C4-2B (cell line): ENCODE results near the gene ARRDC3.

Source experiments
- H3K27ac ChIP-seq: fragments of 450-650 bp; 2 replicates; pipeline ENCODE4 v1.5.1; 2017
- ZFX ChIP-seq: fragments of 450-650 bp; IDR thresholded peaks from 2 replicates; pipeline ENCODE4 v1.6.1; 2017
- TF ChIP-seq, protein P1 (sequence below): fragments of 450-650 bp; conservative IDR thresholded peaks from 2 replicates; pipeline ENCODE4 v1.5.1; 2017; ENCODE audit warnings: mild to moderate bottlenecking

Gene ARRDC3

DNA sequence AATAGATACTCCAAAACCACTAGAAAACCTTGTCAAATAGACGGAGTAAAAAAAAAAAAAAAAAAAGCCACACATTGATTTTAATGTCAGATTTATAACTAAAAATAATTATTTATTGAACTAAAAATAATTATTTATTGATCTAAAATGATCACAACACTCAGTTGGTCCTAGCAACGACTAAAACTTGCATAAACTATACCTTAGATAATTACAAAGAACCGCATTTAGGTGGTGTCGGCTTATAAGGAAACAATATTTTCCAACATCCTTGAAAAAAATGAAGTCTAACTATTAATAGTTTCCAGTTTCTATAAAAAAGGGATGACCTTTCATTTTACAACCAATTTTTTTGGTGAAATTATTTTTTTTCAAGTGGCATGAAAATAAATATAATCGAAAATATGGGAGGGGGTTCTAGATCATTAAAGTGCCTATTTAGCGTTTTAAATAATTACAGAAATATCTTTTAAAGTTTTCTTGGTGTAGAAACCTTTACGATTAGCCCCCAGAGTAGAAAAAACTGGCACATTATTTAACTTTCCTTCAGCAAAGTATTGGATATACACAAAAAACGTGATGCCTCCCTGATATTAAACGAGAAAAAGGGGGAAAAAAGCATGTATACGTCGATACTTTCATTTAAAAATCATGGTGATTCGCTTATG lies 3.7 kb downstream of the ARRDC3 start:
- TF ChIP-seq, protein P1, sequence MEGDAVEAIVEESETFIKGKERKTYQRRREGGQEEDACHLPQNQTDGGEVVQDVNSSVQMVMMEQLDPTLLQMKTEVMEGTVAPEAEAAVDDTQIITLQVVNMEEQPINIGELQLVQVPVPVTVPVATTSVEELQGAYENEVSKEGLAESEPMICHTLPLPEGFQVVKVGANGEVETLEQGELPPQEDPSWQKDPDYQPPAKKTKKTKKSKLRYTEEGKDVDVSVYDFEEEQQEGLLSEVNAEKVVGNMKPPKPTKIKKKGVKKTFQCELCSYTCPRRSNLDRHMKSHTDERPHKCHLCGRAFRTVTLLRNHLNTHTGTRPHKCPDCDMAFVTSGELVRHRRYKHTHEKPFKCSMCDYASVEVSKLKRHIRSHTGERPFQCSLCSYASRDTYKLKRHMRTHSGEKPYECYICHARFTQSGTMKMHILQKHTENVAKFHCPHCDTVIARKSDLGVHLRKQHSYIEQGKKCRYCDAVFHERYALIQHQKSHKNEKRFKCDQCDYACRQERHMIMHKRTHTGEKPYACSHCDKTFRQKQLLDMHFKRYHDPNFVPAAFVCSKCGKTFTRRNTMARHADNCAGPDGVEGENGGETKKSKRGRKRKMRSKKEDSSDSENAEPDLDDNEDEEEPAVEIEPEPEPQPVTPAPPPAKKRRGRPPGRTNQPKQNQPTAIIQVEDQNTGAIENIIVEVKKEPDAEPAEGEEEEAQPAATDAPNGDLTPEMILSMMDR = no peak
- no peak for TF ChIP-seq ZFX
- peak overlapping the region; percentile 95 for H3K27ac ChIP-seq

DNA sequence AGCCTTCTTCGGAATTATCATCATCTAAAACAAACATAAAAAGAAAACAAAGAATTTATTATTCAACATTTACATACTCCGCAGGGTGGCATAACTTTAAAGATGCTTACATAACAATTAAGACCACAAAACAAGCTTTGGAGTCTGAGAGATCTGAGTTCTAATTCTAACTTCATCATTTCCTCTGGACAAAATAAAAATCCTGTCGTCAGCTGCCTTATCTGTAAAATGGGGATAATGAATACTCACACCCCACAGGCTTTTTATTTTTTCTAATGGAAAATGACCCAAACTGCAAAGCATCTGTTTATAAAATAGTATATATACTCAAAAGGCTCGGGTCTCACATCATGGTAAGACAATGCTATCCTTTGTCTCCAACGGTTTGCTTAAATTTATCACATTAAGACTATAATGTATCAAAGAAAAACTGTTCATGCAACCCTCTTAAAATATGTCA lies 4.3 kb downstream of the ARRDC3 start:
- no peak overlapping the region for H3K27ac ChIP-seq
- TF ChIP-seq, protein P1 = no peak
- no peak for TF ChIP-seq ZFX

DNA sequence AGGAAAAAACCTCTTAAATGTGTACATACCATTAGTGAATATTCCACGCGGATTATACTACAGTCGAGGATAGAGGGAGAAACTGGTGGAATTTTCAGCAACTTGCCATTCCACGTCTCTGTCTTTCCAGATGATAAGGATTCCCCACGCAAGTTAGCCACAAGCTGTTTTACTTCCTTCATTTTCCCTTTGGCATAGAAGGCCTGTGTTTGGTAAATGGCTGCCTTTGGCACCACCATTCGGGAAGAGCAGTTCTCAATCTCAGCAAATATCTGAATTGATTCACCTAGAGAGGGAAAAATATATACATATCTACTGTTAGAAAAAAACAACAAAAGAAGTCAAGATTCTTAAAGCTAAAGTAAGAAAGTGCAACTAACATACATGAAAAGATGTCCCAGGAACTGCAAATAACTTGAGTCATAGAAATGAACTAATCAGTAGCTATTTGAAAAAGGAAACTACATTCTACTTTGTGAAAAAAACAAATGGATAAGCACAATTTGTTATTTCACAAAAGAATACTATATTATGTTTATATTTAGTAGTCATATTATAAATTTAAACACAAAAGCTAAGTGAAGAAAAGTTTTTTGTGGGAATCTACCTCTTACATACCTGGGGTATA lies 8.1 kb downstream of the ARRDC3 start:
- H3K27ac ChIP-seq = no peak overlapping the region
- TF ChIP-seq, protein P1 = no peak
- TF ChIP-seq ZFX = no peak

DNA sequence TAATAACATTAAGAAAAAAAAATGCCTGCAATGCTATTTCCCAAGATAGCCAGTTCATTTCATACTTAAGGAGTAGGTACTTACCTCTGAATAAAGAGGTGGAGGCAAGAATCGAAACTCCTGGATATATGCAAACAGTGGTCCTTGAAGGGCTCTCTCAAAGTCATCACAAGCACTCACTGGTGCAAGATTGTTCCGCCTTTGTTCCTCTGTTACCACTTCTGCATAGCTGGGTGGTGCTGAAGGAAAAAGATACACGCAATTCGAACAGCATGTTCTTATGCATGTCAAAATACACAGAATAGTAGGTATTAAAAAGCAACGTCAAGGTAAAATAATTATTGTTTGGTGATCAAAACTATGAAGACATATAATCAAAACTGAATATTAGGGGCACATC lies 9.5 kb downstream of the ARRDC3 start:
- H3K27ac ChIP-seq = no peak overlapping the region
- TF ChIP-seq, protein P1 = no peak

DNA sequence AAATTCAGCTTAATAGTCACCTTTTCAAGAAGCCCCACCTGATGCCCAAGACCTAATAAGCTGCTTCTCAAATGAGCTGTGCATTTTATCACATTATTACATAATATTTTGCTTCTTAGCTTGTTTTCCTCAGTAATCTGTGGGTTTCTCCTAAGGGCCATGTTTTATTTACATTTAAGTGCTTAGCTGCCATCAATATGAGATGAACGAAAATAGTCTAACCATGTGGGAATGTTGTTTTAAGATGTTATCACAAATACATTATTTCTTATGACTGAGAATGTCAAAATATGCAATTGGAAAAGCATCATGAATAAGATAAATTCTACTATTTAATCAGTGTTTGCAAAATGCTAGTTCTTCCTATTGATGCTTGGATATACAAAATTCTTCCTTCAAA lies 10.1 kb downstream of the ARRDC3 start:
- no peak overlapping the region for H3K27ac ChIP-seq
- TF ChIP-seq ZFX = no peak
- TF ChIP-seq, protein P1 = no peak

DNA sequence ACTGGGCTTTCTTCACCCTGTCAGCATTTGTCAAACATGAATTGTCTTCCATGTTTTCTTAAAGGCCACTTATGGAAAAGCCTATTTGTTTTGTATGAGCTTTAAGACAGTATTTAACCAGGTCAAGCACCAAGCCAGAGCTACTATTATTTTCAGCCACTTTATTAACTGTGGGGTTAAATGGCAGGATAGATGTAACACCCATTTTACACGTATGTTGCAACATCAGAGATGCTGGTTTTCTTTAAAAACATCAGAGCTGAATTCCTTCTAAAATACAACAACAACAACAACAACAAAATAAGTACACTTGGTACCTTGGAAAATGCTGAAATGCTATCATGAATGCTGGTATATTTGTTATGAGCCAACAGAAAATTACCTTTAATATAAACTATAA lies 13.6 kb downstream of the ARRDC3 start:
- no peak overlapping the region for H3K27ac ChIP-seq
- TF ChIP-seq, protein P1 = no peak
- no peak for TF ChIP-seq ZFX

DNA sequence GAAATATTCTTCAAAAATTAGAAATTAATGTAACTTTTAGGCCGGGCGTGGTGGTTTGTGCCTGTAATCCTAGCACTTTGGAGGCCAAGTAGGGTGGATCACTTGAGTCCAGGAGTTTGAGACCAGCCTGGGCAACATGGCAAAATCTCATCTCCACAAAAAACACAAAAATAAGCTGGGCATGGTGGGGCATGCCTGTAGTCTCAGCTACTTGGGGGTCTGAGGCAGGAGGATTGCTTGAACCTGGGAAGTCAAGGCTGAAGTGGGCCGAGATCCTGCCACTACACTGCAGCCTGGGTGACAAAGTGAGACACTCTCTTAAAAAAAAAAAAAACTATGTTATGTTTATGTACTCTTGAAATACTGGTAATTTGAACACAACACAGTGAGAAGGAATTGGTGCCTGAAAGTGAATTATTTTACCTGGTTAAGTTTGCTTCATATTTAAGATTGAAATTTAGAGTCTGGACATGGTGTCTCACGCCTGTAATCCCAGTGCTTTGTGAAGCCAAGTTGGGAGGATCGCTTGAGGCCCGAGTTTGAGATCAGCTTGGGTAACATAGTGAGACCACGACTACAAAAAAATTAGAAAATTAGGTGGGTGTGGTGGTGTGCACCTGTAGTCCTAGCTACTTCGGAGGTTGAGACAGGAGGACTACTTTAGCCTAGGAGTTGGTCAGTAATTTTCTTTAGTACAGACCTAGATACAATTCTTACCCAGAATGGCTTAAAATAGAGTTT lies 15.0 kb downstream of the ARRDC3 start:
- no peak for TF ChIP-seq ZFX
- TF ChIP-seq, protein P1 = no peak
- H3K27ac ChIP-seq = no peak overlapping the region
